Astrocyte (in vitro differentiated cells and primary cell): Measurements from ENCODE around the gene CDC40.

Source experiments
- EZH2 ChIP-seq: IDR thresholded peaks from 2 replicates; pipeline ENCODE4 v1.6.1; 2012; ENCODE audit warnings: mild to moderate bottlenecking, low read length, inconsistent platforms; ENCODE audit not compliant: insufficient read depth
- TF ChIP-seq, protein P1 (sequence below): IDR thresholded peaks from 2 replicates; pipeline ENCODE4 v1.5.1; 2011; ENCODE audit warnings: low read depth, mild to moderate bottlenecking, inconsistent platforms, low read length, moderate library complexity; ENCODE audit not compliant: insufficient read depth

- TF ChIP-seq, protein P1, sequence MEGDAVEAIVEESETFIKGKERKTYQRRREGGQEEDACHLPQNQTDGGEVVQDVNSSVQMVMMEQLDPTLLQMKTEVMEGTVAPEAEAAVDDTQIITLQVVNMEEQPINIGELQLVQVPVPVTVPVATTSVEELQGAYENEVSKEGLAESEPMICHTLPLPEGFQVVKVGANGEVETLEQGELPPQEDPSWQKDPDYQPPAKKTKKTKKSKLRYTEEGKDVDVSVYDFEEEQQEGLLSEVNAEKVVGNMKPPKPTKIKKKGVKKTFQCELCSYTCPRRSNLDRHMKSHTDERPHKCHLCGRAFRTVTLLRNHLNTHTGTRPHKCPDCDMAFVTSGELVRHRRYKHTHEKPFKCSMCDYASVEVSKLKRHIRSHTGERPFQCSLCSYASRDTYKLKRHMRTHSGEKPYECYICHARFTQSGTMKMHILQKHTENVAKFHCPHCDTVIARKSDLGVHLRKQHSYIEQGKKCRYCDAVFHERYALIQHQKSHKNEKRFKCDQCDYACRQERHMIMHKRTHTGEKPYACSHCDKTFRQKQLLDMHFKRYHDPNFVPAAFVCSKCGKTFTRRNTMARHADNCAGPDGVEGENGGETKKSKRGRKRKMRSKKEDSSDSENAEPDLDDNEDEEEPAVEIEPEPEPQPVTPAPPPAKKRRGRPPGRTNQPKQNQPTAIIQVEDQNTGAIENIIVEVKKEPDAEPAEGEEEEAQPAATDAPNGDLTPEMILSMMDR: no peak
- no peak for TF ChIP-seq EZH2
Measured at GRCh38 chr6:110214338-110214737, 34.1 kb downstream of the CDC40 start.
